ENCODE data around the gene CDC42BPB. TPM values are rescaled to one million over a fixed set of nuclear protein-coding genes. Genes with fewer than 3 reads are reported as not detected.

Gene CDC42BPB
- total and polyA plus RNA-seq, 2 of the 13 experiments (the other 11 are each of a cell fraction or from before 2014, with no cell fraction given), result 19.7 to 32.3 TPM

DNA sequence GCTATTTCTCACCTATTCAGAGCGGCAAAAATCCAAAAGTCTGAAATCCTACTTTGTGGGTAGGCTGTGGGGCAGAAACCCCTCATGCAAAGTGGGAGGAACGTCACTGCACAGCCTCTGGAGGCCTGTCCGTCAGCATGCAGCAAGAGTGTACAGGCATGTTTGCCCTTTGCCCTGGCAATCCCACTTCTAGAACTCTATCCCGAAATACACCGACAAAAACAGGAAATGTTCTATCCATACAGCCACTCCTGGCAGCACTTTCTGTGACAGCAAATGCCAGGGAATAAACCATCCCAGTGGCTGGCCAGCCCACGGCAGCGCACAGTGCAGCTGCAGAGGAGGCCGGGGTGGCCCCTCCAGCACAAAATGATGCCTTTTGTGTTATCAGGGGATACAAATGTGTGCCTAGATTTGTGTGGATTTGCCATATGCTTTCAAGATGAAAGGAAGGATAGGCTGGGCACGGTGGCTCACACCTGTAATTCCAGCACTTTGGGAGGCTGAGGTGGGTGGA is 95.2 kb downstream of the CDC42BPB start:
- ATAC-seq, result no peak
- CTCF ChIA-PET (ENCODE audit: low intra/inter-chr PET ratio, low total read pairs), result no interaction called here
- in situ Hi-C loops (cut with HindIII; ENCODE audit: extremely low pct_ligation_motif_present, low pct_unique_long_range_greater_than_20kb), result no loop called here

DNA sequence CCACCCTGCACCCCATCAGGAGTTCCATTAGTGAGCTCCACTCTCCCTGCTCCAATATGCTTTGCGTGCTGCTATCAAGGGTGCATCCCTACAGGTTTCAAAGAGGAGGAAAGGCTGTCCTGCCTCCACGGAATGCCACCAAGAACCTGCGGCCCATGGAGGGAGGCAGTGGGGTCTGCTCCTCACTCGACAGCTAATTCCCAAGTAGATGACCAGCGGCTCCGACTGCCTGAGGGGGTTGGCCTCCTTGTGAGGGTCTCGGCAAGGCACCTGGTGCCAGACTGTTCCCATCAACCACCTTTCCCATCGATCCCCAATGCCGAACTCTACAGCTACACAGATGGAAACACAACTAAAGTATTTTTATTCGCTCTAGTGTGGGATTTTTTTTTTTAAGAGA is 98.9 kb downstream of the CDC42BPB start:
- WGBS (ENCODE audit: low lambda C conversion rate), result 97% methylated on average over 9 of the region's 10 CpGs
- Histone ChIP-seq H4K20me1 (ENCODE audit: insufficient read depth, low read length) (no peaks in the 10 kb centered on the region), H3K27ac (ENCODE audit: extremely low read length, insufficient read depth, low read length) (no peak overlapping the region), H3K79me2 (ENCODE audit: insufficient read depth, low read length) (no peaks in the 10 kb centered on the region), H3K27me3 (ENCODE audit: control insufficient read depth in 1 of 2, insufficient read depth in 2 of 2, low read length in 2 of 2) (no peaks in the 10 kb centered on the region), H2AFZ (ENCODE audit: low read length) (no peak overlapping the region), H3K9me3 (ENCODE audit: low read length) (no peaks in the 10 kb centered on the region), H3K4me2 (ENCODE audit: low read depth, low read length) (no peak overlapping the region), H3K4me1 (ENCODE audit: insufficient read depth, low read length) (no peaks in the 10 kb centered on the region), H3K9ac (ENCODE audit: insufficient read depth, low read depth, low read length) (no peak overlapping the region), H3K4me3 (replicated peaks in 1 of 3; ENCODE audit: insufficient read depth in 1 of 3, low read depth in 2 of 3, low read length in 3 of 3) (no peak overlapping the region), H3K36me3 (replicated peaks in 1 of 2; ENCODE audit: control insufficient read depth in 1 of 2, insufficient read depth in 2 of 2, low read length in 2 of 2) (peaks cover 22 to 52% of the 10 kb centered on the region in 2 experiments)
- FAIRE-seq (no peak), DNase-seq (ENCODE audit: low spot score) (no peak), ATAC-seq (no peak)
- no peak for TF ChIP-seq CENPX (CRISPR knock-in tag; IDR thresholded peaks at IDR 0.05)
- no peak for TF ChIP-seq ZNF17 (CRISPR knock-in tag; IDR thresholded peaks at IDR 0.05)
- TF ChIP-seq IKZF4 (CRISPR knock-in tag; IDR thresholded peaks at IDR 0.05; ENCODE audit: borderline replicate concordance, low read depth, not compliant biosample characterization), result no peak
- ChIA-PET POLR2A (no interaction called here), CTCF (ENCODE audit: low intra/inter-chr PET ratio, low total read pairs) (no interaction called here)
- intact Hi-C loops (cut with micrococcal nuclease; ENCODE audit: unreplicated experiment), result no loop called here
- in situ Hi-C loops (cut with HindIII; ENCODE audit: extremely low pct_ligation_motif_present, low pct_unique_long_range_greater_than_20kb), result no loop called here
- no TSS peak for BruUV-seq (replicated peaks)

More for the DNA sequence above, 95.2 kb downstream of the CDC42BPB start:
- Histone ChIP-seq H2AFZ (ENCODE audit: low read length) (no peak overlapping the region), H3K4me2 (ENCODE audit: low read depth, low read length) (no peak overlapping the region), H4K20me1 (ENCODE audit: insufficient read depth, low read length) (no peaks in the 10 kb centered on the region), H3K27ac (ENCODE audit: extremely low read length, insufficient read depth, low read length) (no peak overlapping the region), H3K9ac (ENCODE audit: insufficient read depth, low read depth, low read length) (no peak overlapping the region), H3K4me3 (replicated peaks in 1 of 3; ENCODE audit: insufficient read depth in 1 of 3, low read depth in 2 of 3, low read length in 3 of 3) (no peak overlapping the region), H3K9me3 (ENCODE audit: low read length) (no peaks in the 10 kb centered on the region), H3K79me2 (ENCODE audit: insufficient read depth, low read length) (no peaks in the 10 kb centered on the region), H3K4me1 (ENCODE audit: insufficient read depth, low read length) (no peaks in the 10 kb centered on the region), H3K27me3 (ENCODE audit: control insufficient read depth in 1 of 2, insufficient read depth in 2 of 2, low read length in 2 of 2) (no peaks in the 10 kb centered on the region), H3K36me3 (replicated peaks in 1 of 2; ENCODE audit: control insufficient read depth in 1 of 2, insufficient read depth in 2 of 2, low read length in 2 of 2) (peaks cover 24 to 64% of the 10 kb centered on the region in 2 experiments)
- intact Hi-C loops (cut with micrococcal nuclease; ENCODE audit: unreplicated experiment), result no loop called here
- no peak for DNase-seq (ENCODE audit: low spot score)
- no peak for TF ChIP-seq ARID2 (CRISPR knock-in tag; IDR thresholded peaks at IDR 0.05; ENCODE audit: borderline replicate concordance)
- TF ChIP-seq ZFAT (CRISPR knock-in tag; conservative IDR thresholded peaks at IDR 0.05), result no peak
- TF ChIP-seq ZNF383 (CRISPR knock-in tag; IDR thresholded peaks at IDR 0.05; ENCODE audit: borderline replicate concordance), result no peak
- POLR2A ChIA-PET, result no interaction called here
- WGBS (ENCODE audit: low lambda C conversion rate), result 93% methylated on average over 6 of the region's 9 CpGs
- no TSS peak for BruUV-seq (replicated peaks)
- FAIRE-seq, result no peak
